SJSA1 (cell line): ENCODE data around the gene IFI27. TPM values are rescaled to one million over a fixed set of nuclear protein-coding genes. Genes with fewer than 3 reads are reported as not detected.

ENCODE experiments used
- DNase-seq, 2 experiments: peaks; one replicate each; pipeline ENCODE4 v3.0.0-alpha.2; 2015 to 2020; ENCODE audit warnings: low spot score in 2 of 2, low read depth in 1 of 2
- H3K27ac ChIP-seq: fragments of 250-450 bp; sonication (Bioruptor Pico); 2 replicates; pipeline ENCODE4 v1.5.1; 2020; ENCODE audit warnings: mild to moderate bottlenecking, moderate library complexity
- H3K27me3 ChIP-seq: fragments of 250-450 bp; sonication (Bioruptor Pico); replicated peaks from 2 replicates; pipeline ENCODE4 v1.5.1; 2020; ENCODE audit warnings: mild to moderate bottlenecking, moderate library complexity
- H3K36me3 ChIP-seq: fragments of 250-450 bp; sonication (Bioruptor Pico); 2 replicates; pipeline ENCODE4 v1.5.1; 2020; ENCODE audit warnings: mild to moderate bottlenecking
- H3K4me1 ChIP-seq: fragments of 250-450 bp; sonication (Bioruptor Pico); replicated peaks from 2 replicates; pipeline ENCODE4 v1.6.1; 2021; ENCODE audit warnings: mild to moderate bottlenecking
- H3K4me3 ChIP-seq: fragments of 250-450 bp; sonication (Bioruptor Pico); 2 replicates; pipeline ENCODE4 v1.5.1; 2020; ENCODE audit warnings: mild to moderate bottlenecking
- H3K9me3 ChIP-seq: fragments of 250-450 bp; sonication (Bioruptor Pico); replicated peaks from 2 replicates; pipeline ENCODE4 v1.5.1; 2020; ENCODE audit warnings: mild to moderate bottlenecking
- total RNA-seq: library from RNA; depleted of rRNA; stranded (reverse); fragments of >200 nt; shearing (Covaris generic); gene quantifications from 2 replicates; pipeline ENCODE4 v1.2.3, GENCODE V29; 2014

The IFI27 gene
- total RNA-seq, 1 experiment from 2014 or later: 267 TPM

- Histone ChIP-seq H3K9me3 (no peaks in the 10 kb centered on the region), H3K27ac (no peak overlapping the region), H3K27me3 (no peaks in the 10 kb centered on the region), H3K4me3 (no peak overlapping the region), H3K4me1 (peaks cover 13% of the 10 kb centered on the region), H3K36me3 (no peaks in the 10 kb centered on the region)
- no peak for DNase-seq
Observed at GRCh38 chr14:94088516-94088915, 22.0 kb upstream of the IFI27 start.

- no peak overlapping the region for H3K4me3 ChIP-seq
- no peaks in the 10 kb centered on the region for H3K36me3 ChIP-seq
- DNase-seq: no peak
- no peaks in the 10 kb centered on the region for H3K27me3 ChIP-seq
- H3K4me1 ChIP-seq: peaks cover 13% of the 10 kb centered on the region
- no peaks in the 10 kb centered on the region for H3K9me3 ChIP-seq
- no peak overlapping the region for H3K27ac ChIP-seq
Observed at GRCh38 chr14:94089479-94089878, 21.1 kb upstream of the IFI27 start.

- H3K36me3 ChIP-seq: peaks cover 4% of the 10 kb centered on the region; the same call in 1 of the 2 replicates
- no peak overlapping the region for H3K4me3 ChIP-seq
- H3K9me3 ChIP-seq: no peaks in the 10 kb centered on the region
- H3K27ac ChIP-seq: no peak overlapping the region
- peaks cover 13% of the 10 kb centered on the region for H3K4me1 ChIP-seq
- DNase-seq: no peak
- no peaks in the 10 kb centered on the region for H3K27me3 ChIP-seq
Observed at GRCh38 chr14:94093418-94093817, 17.1 kb upstream of the IFI27 start.

GRCh38 chr14:94097091-94097490 is 13.4 kb upstream of the IFI27 start:
- Histone ChIP-seq H3K4me1 (peaks cover 10% of the 10 kb centered on the region), H3K36me3 (peaks cover 7% of the 10 kb centered on the region; the same call in 1 of the 2 replicates), H3K4me3 (no peak overlapping the region), H3K27me3 (no peaks in the 10 kb centered on the region), H3K9me3 (no peaks in the 10 kb centered on the region), H3K27ac (no peak overlapping the region)
- no peak for DNase-seq

- DNase-seq: no peak
- no peak overlapping the region for H3K4me3 ChIP-seq
- H3K27ac ChIP-seq: no peak overlapping the region
- peaks cover 10% of the 10 kb centered on the region for H3K4me1 ChIP-seq
- H3K27me3 ChIP-seq: no peaks in the 10 kb centered on the region
- H3K9me3 ChIP-seq: no peaks in the 10 kb centered on the region
- peaks cover 7% of the 10 kb centered on the region; the same call in 1 of the 2 replicates for H3K36me3 ChIP-seq
Observed at GRCh38 chr14:94098326-94098992, 12.1 kb upstream of the IFI27 start.

GRCh38 chr14:94099006-94099405 is 11.5 kb upstream of the IFI27 start:
- Histone ChIP-seq H3K27ac (no peak overlapping the region), H3K36me3 (peaks cover 7% of the 10 kb centered on the region; the same call in 1 of the 2 replicates)

GRCh38 chr14:94100847-94101246 is 9.7 kb upstream of the IFI27 start:
- no peak overlapping the region for H3K4me3 ChIP-seq
- H3K36me3 ChIP-seq: peaks cover 10% of the 10 kb centered on the region; the same call in 1 of the 2 replicates
- H3K27me3 ChIP-seq: no peaks in the 10 kb centered on the region
- no peak overlapping the region for H3K27ac ChIP-seq
- peaks cover 10% of the 10 kb centered on the region for H3K4me1 ChIP-seq
- no peaks in the 10 kb centered on the region for H3K9me3 ChIP-seq
- peak; percentile 36 to 66 for DNase-seq

More at GRCh38 chr14:94099006-94099405, 11.5 kb upstream of the IFI27 start:
- no peak for DNase-seq
- no peaks in the 10 kb centered on the region for H3K27me3 ChIP-seq
- peaks cover 10% of the 10 kb centered on the region for H3K4me1 ChIP-seq
- H3K9me3 ChIP-seq: no peaks in the 10 kb centered on the region
- no peak overlapping the region for H3K4me3 ChIP-seq

GRCh38 chr14:94101748-94102147 is 8.8 kb upstream of the IFI27 start:
- Histone ChIP-seq H3K4me3 (no peak overlapping the region), H3K27me3 (no peaks in the 10 kb centered on the region), H3K27ac (no peak overlapping the region), H3K36me3 (peaks cover 10% of the 10 kb centered on the region; the same call in 1 of the 2 replicates), H3K9me3 (no peaks in the 10 kb centered on the region), H3K4me1 (peaks cover 10% of the 10 kb centered on the region)
- no peak for DNase-seq

GRCh38 chr14:94102768-94103482 is 7.6 kb upstream of the IFI27 start:
- Histone ChIP-seq H3K36me3 (peaks cover 6% of the 10 kb centered on the region; the same call in 1 of the 2 replicates), H3K27ac (no peak overlapping the region), H3K4me1 (peaks cover 10% of the 10 kb centered on the region), H3K4me3 (no peak overlapping the region), H3K27me3 (no peaks in the 10 kb centered on the region), H3K9me3 (no peaks in the 10 kb centered on the region)
- no peak for DNase-seq

- no peaks in the 10 kb centered on the region for H3K9me3 ChIP-seq
- no peaks in the 10 kb centered on the region for H3K27me3 ChIP-seq
- H3K4me3 ChIP-seq: no peak overlapping the region
- no peak overlapping the region for H3K27ac ChIP-seq
- peaks cover 10% of the 10 kb centered on the region for H3K4me1 ChIP-seq
- H3K36me3 ChIP-seq: peaks cover 6% of the 10 kb centered on the region; the same call in 1 of the 2 replicates
- DNase-seq: no peak
Observed at GRCh38 chr14:94103554-94104150, 6.9 kb upstream of the IFI27 start.

- H3K27ac ChIP-seq: no peak overlapping the region
- H3K4me3 ChIP-seq: no peak overlapping the region
Observed at GRCh38 chr14:94104731-94105130, 5.8 kb upstream of the IFI27 start.

GRCh38 chr14:94109915-94110250 is 653 bp upstream of the IFI27 start:
- Histone ChIP-seq H3K9me3 (no peaks in the 10 kb centered on the region), H3K4me3 (no peak overlapping the region), H3K4me1 (peaks cover 19% of the 10 kb centered on the region), H3K27ac (peak overlapping the region; percentile 56), H3K27me3 (no peaks in the 10 kb centered on the region), H3K36me3 (no peaks in the 10 kb centered on the region)
- no peak for DNase-seq

More at GRCh38 chr14:94104731-94105130, 5.8 kb upstream of the IFI27 start:
- H3K27me3 ChIP-seq: no peaks in the 10 kb centered on the region
- no peaks in the 10 kb centered on the region for H3K9me3 ChIP-seq
- H3K36me3 ChIP-seq: peaks cover 6% of the 10 kb centered on the region; the same call in 1 of the 2 replicates
- no peak for DNase-seq
- peaks cover 10% of the 10 kb centered on the region for H3K4me1 ChIP-seq

GRCh38 chr14:94111276-94112095 is 950 bp downstream of the IFI27 start:
- Histone ChIP-seq H3K4me1 (peaks cover 19% of the 10 kb centered on the region), H3K27me3 (no peaks in the 10 kb centered on the region), H3K9me3 (no peaks in the 10 kb centered on the region), H3K4me3 (peak overlapping the region; percentile 33), H3K27ac (peak overlapping the region; percentile 56), H3K36me3 (no peaks in the 10 kb centered on the region)
- no peak for DNase-seq
